CD8-positive, alpha-beta memory T cell (primary cell): ENCODE results near the gene PRR33. TPM values are rescaled to one million over a fixed set of nuclear protein-coding genes. Genes with fewer than 3 reads are reported as not detected.

Experiments
- CTCF ChIA-PET: fragments of 350-600 bp; sonication (Branson Sonifier 250); formaldehyde crosslinking; loops from one replicate; lab custom pipeline; 2021; ENCODE audit warnings: antibody characterized with exemption; lab: Charles Lee
- POLR2A ChIA-PET: fragments of 350-600 bp; sonication (Branson Sonifier 250); formaldehyde crosslinking; loops from one replicate; lab custom pipeline; 2021; ENCODE audit warnings: antibody characterized with exemption; lab: Charles Lee
- DNase-seq, 5 donors: peaks; one replicate each; pipeline versions ENCODE4 v3.0.0 to v3.0.0-alpha.2; 2020 to 2022; ENCODE audit warnings: mixed read lengths in 1 of 5
- H3K27ac ChIP-seq: one replicate; pipeline ENCODE4 v1.7.0; 2013; ENCODE audit warnings: low read depth, mild to moderate bottlenecking, low read length, moderate library complexity
- H3K27me3 ChIP-seq: 2 replicates; pipeline ENCODE4 v1.7.0; 2013; ENCODE audit warnings: low read length, mild to moderate bottlenecking; ENCODE audit not compliant: insufficient read depth, poor library complexity, severe bottlenecking
- H3K36me3 ChIP-seq: 2 replicates; pipeline ENCODE4 v1.7.0; 2013; ENCODE audit warnings: mild to moderate bottlenecking, low read length, moderate library complexity; ENCODE audit not compliant: insufficient read depth
- H3K4me1 ChIP-seq: 2 replicates; pipeline ENCODE4 v1.7.0; 2013; ENCODE audit warnings: mild to moderate bottlenecking, low read length, moderate library complexity; ENCODE audit not compliant: insufficient read depth
- H3K4me3 ChIP-seq: 2 replicates; pipeline ENCODE4 v1.7.0; 2013; ENCODE audit warnings: mild to moderate bottlenecking, low read length
- H3K9me3 ChIP-seq: 2 replicates; pipeline ENCODE4 v1.7.0; 2013; ENCODE audit warnings: mild to moderate bottlenecking, low read length
- H3K27ac Mint-ChIP-seq, 8 donors: one replicate each; pipeline ENCODE4 v1.8.0; 2020 to 2021; ENCODE audit warnings: mixed read lengths in 8 of 8, mild to moderate bottlenecking in 6 of 8, inconsistent platforms in 3 of 8, moderate library complexity in 3 of 8
- H3K27me3 Mint-ChIP-seq, 2 donors: one replicate each; pipeline ENCODE4 v1.8.0; 2020 to 2021; ENCODE audit warnings: mixed read lengths in 2 of 2, mild to moderate bottlenecking in 1 of 2, moderate library complexity in 1 of 2
- H3K36me3 Mint-ChIP-seq, 3 donors: one replicate each; pipeline ENCODE4 v1.8.0; 2020 to 2021; ENCODE audit warnings: mixed read lengths in 3 of 3, inconsistent platforms in 1 of 3, mild to moderate bottlenecking in 1 of 3
- H3K4me1 Mint-ChIP-seq, 3 donors: one replicate each; pipeline ENCODE4 v1.8.0; 2020 to 2021; ENCODE audit warnings: mixed read lengths in 3 of 3, inconsistent platforms in 1 of 3, mild to moderate bottlenecking in 1 of 3
- H3K4me3 Mint-ChIP-seq, 7 donors: one replicate each; pipeline ENCODE4 v1.8.0; 2020 to 2021; ENCODE audit warnings: mixed read lengths in 7 of 7, mild to moderate bottlenecking in 6 of 7, moderate library complexity in 4 of 7, inconsistent platforms in 2 of 7
- H3K9me3 Mint-ChIP-seq, 5 donors: one replicate each; pipeline ENCODE4 v1.8.0; 2020 to 2022; ENCODE audit warnings: mixed read lengths in 5 of 5, mild to moderate bottlenecking in 3 of 5, moderate library complexity in 2 of 5, inconsistent platforms in 1 of 5
- polyA plus RNA-seq: library from polyadenylated mRNA; unstranded; fragments of 300-500 nt; fragmentation: Illumina TruSeq; gene quantifications from one replicate; pipeline ENCODE4 v1.2.3, GENCODE V29; 2021
- total RNA-seq, 2 experiments: library from RNA; stranded (reverse); gene quantifications; one replicate each; pipeline ENCODE4 v1.2.3, GENCODE V29; 2021

PRR33 gene
- total and polyA plus RNA-seq, 3 experiments from 2014 or later, result 0.17 TPM; not detected in 2

GRCh38 chr11:1840780-1841480, 50.8 kb downstream of the PRR33 start:
- H3K27ac ChIP-seq, result no peak overlapping the region
- H3K9me3 ChIP-seq, result no peaks in the 10 kb centered on the region
- no peaks in the 10 kb centered on the region for H3K36me3 ChIP-seq
- Mint-ChIP-seq H3K27me3 (peaks cover 0 to 1% of the 10 kb centered on the region in 2 donors), H3K4me1 (peaks cover 34 to 54% (median 34%) of the 10 kb centered on the region in 3 donors), H3K27ac (no peak overlapping the region), H3K9me3 (no peaks in the 10 kb centered on the region), H3K36me3 (no peaks in the 10 kb centered on the region), H3K4me3 (peak overlapping the region in 1 of 7 donors; percentile 34)
- H3K27me3 ChIP-seq, result no peaks in the 10 kb centered on the region
- peak in 1 of 5 donors; percentile 47 for DNase-seq
- H3K4me1 ChIP-seq, result peaks cover 41% of the 10 kb centered on the region
- no peak overlapping the region for H3K4me3 ChIP-seq
- ChIA-PET CTCF (interaction anchor here (0.7 to 3.4 kb wide), 6 partner anchors 10 to 311 kb away, joined by 3 to 13 read pairs (median 8); partner anchors contain the start of gene LSP1), POLR2A (interaction anchor here (1.1 kb wide), 1 partner anchor 10 kb away, joined by 3 read pairs; no protein-coding TSS in a partner anchor)

GRCh38 chr11:1839924-1840779, 51.5 kb downstream of the PRR33 start:
- no peak overlapping the region for H3K27ac ChIP-seq
- H3K9me3 Mint-ChIP-seq, result no peaks in the 10 kb centered on the region
- H3K27me3 Mint-ChIP-seq, result peaks cover 0 to under 1% of the 10 kb centered on the region in 2 donors

GRCh38 chr11:1839204-1839923, 52.3 kb downstream of the PRR33 start:
- DNase-seq, result peak in 1 of 5 donors; percentile 34
- H3K36me3 ChIP-seq, result no peaks in the 10 kb centered on the region
- Mint-ChIP-seq H3K4me1 (peaks cover 18 to 38% (median 20%) of the 10 kb centered on the region in 3 donors), H3K9me3 (no peaks in the 10 kb centered on the region), H3K4me3 (peak overlapping the region in 1 of 7 donors; percentile 32), H3K27ac (peak overlapping the region in 4 of 8 donors; percentile 29 to 79 (median 70)), H3K27me3 (peaks cover 0 to 2% of the 10 kb centered on the region in 2 donors), H3K36me3 (no peaks in the 10 kb centered on the region)
- ChIA-PET CTCF (interaction anchor here (1.2 to 3.4 kb wide), 6 partner anchors 36 to 312 kb away, joined by 3 to 13 read pairs (median 6); no protein-coding TSS in a partner anchor), POLR2A (interaction anchor here (1.2 kb wide), 1 partner anchor 12 kb away, joined by 5 read pairs; no protein-coding TSS in a partner anchor)
- no peak overlapping the region for H3K27ac ChIP-seq
- H3K9me3 ChIP-seq, result no peaks in the 10 kb centered on the region
- H3K4me3 ChIP-seq, result no peak overlapping the region
- no peaks in the 10 kb centered on the region for H3K27me3 ChIP-seq
- peaks cover 25% of the 10 kb centered on the region for H3K4me1 ChIP-seq

More at GRCh38 chr11:1839924-1840779, 51.5 kb downstream of the PRR33 start:
- no peaks in the 10 kb centered on the region for H3K36me3 Mint-ChIP-seq
- no peak overlapping the region for H3K4me3 ChIP-seq
- ChIA-PET POLR2A (interaction anchor here (1.1 kb wide), 1 partner anchor 11 kb away, joined by 3 read pairs; no protein-coding TSS in a partner anchor), CTCF (interaction anchor here (0.7 to 3.4 kb wide), 7 partner anchors 11 to 312 kb away, joined by 3 to 13 read pairs (median 7); partner anchors contain the start of gene LSP1)
- H3K4me1 ChIP-seq, result peaks cover 33% of the 10 kb centered on the region
- DNase-seq, result peak in 1 of 5 donors; percentile 48
- peaks cover 26 to 46% (median 27%) of the 10 kb centered on the region in 3 donors for H3K4me1 Mint-ChIP-seq
- H3K27ac Mint-ChIP-seq, result peak overlapping the region in 4 of 8 donors; percentile 29 to 79 (median 70)
- no peaks in the 10 kb centered on the region for H3K27me3 ChIP-seq
- peak overlapping the region in 3 of 7 donors; percentile 32 to 69 (median 34) for H3K4me3 Mint-ChIP-seq
- no peaks in the 10 kb centered on the region for H3K9me3 ChIP-seq
- H3K36me3 ChIP-seq, result no peaks in the 10 kb centered on the region

- H3K27me3 ChIP-seq, result no peaks in the 10 kb centered on the region
- Mint-ChIP-seq H3K4me3 (peak within 1 kb of the TSS in 1 of 7 donors; percentile 34), H3K36me3 (no peaks in the 10 kb centered on the region), H3K9me3 (no peaks in the 10 kb centered on the region), H3K4me1 (peaks cover 10 to 30% (median 12%) of the 10 kb centered on the region in 3 donors), H3K27me3 (peaks cover 0 to 2% of the 10 kb centered on the region in 2 donors), H3K27ac (peak within 1 kb of the TSS in 4 of 8 donors; percentile 29 to 79 (median 70))
- DNase-seq, result peak in 1 of 5 donors; percentile 48
- ChIA-PET CTCF (interaction anchor here (1.0 to 3.4 kb wide), 8 partner anchors 9 to 313 kb away, joined by 3 to 13 read pairs (median 4); no protein-coding TSS in a partner anchor), POLR2A (interaction anchor here (0.5 to 1.2 kb wide), 2 partner anchors 9 to 13 kb away, joined by 3 to 5 read pairs; no protein-coding TSS in a partner anchor)
- no peaks in the 10 kb centered on the region for H3K36me3 ChIP-seq
- peaks cover 17% of the 10 kb centered on the region for H3K4me1 ChIP-seq
- no peak within 1 kb of the TSS for H3K4me3 ChIP-seq
- no peaks in the 10 kb centered on the region for H3K9me3 ChIP-seq
- no peak within 1 kb of the TSS for H3K27ac ChIP-seq
Measured at GRCh38 chr11:1838426-1839144, 53.1 kb downstream of the PRR33 start, which contains the start of gene TNNI2. TNNI2 (plus strand) TSS chr11:1838981; CDS start chr11:1839697, 716 bp downstream.

Other genes with a start within 250 kb of the PRR33 start
- gene KRTAP5-6, start 194.7 kb downstream of the PRR33 start, total RNA-seq, result not detected
- not detected for gene KRTAP5-6, start 194.7 kb downstream of the PRR33 start, polyA plus RNA-seq
- under 1 TPM; 0.39 to 0.95 TPM for gene IFITM10, start 141.3 kb downstream of the PRR33 start, total RNA-seq
- gene IFITM10, start 141.3 kb downstream of the PRR33 start, polyA plus RNA-seq, result 0.10 TPM
- 100 to 1,000 TPM; 110 to 116 TPM for gene CTSD, start 128.0 kb downstream of the PRR33 start, total RNA-seq
- 206 TPM for gene CTSD, start 128.0 kb downstream of the PRR33 start, polyA plus RNA-seq
- not detected for gene SYT8, start 56.9 kb downstream of the PRR33 start, total RNA-seq
- not detected for gene SYT8, start 56.9 kb downstream of the PRR33 start, polyA plus RNA-seq
- under 1 TPM in 1 of 2 experiments, not detected in 1; 0.33 TPM for gene TNNI2, start 52.9 kb downstream of the PRR33 start, total RNA-seq
- gene TNNI2, start 52.9 kb downstream of the PRR33 start, polyA plus RNA-seq, result not detected
- 100 to 1,000 TPM; 226 to 230 TPM for gene LSP1, start 38.8 kb downstream of the PRR33 start, total RNA-seq
- gene LSP1, start 38.8 kb downstream of the PRR33 start, polyA plus RNA-seq, result 496 TPM
- gene TNNT3, start 27.8 kb upstream of the PRR33 start, total RNA-seq, result 1 to 10 TPM; 1.4 to 1.6 TPM
- gene TNNT3, start 27.8 kb upstream of the PRR33 start, polyA plus RNA-seq, result not detected
- 100 to 1,000 TPM; 127 to 129 TPM for gene MRPL23, start 55.4 kb upstream of the PRR33 start, total RNA-seq
- 9.3 TPM for gene MRPL23, start 55.4 kb upstream of the PRR33 start, polyA plus RNA-seq
- gene H19, start 105.9 kb upstream of the PRR33 start, total RNA-seq, result not detected
- gene H19, start 105.9 kb upstream of the PRR33 start, polyA plus RNA-seq, result not detected
- gene IGF2, start 247.5 kb upstream of the PRR33 start, total RNA-seq, result 1 to 10 TPM; 3.3 to 3.5 TPM
- not detected for gene IGF2, start 247.5 kb upstream of the PRR33 start, polyA plus RNA-seq